Fibroblast of lung (primary cell): Measurements from ENCODE around the gene VIPAS39.

ENCODE experiments used
- EZH2 ChIP-seq: IDR thresholded peaks from 2 replicates; pipeline ENCODE4 v1.5.1; 2012; ENCODE audit warnings: low read length, control low read depth, mild to moderate bottlenecking; ENCODE audit errors: missing control alignments
- TF ChIP-seq, protein P1 (sequence below), 2 donors: IDR thresholded peaks in 1 of 2; conservative IDR thresholded peaks in 1 of 2; 1 replicate in 1 of 2; 2 replicates in 1 of 2; pipeline ENCODE4 v1.5.1; 2011 to 2012; ENCODE audit warnings: low read length in 2 of 2, control low read depth in 1 of 2, inconsistent platforms in 1 of 2, low read depth in 1 of 2, mild to moderate bottlenecking in 1 of 2

DNA sequence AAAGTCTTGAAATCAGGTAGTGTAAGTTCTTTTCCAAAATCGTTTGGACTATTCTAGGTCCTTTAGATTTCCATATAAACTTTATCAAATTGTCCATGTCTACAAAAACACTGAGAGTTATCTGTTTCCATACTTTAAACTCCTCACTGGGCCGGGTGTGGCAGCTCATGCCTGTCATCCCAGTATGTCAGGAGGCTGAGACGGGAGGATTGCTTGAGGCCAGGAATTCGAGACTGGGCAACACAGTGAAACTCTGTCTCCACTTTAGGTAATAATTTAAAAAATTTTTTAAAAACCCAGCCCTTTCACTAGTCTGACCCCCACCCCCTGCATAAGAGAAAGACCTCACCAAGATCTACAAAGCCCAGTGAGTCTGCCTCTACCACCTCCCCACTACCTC lies 47.6 kb upstream of the VIPAS39 start:
- TF ChIP-seq, protein P1, sequence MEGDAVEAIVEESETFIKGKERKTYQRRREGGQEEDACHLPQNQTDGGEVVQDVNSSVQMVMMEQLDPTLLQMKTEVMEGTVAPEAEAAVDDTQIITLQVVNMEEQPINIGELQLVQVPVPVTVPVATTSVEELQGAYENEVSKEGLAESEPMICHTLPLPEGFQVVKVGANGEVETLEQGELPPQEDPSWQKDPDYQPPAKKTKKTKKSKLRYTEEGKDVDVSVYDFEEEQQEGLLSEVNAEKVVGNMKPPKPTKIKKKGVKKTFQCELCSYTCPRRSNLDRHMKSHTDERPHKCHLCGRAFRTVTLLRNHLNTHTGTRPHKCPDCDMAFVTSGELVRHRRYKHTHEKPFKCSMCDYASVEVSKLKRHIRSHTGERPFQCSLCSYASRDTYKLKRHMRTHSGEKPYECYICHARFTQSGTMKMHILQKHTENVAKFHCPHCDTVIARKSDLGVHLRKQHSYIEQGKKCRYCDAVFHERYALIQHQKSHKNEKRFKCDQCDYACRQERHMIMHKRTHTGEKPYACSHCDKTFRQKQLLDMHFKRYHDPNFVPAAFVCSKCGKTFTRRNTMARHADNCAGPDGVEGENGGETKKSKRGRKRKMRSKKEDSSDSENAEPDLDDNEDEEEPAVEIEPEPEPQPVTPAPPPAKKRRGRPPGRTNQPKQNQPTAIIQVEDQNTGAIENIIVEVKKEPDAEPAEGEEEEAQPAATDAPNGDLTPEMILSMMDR (conservative IDR thresholded peaks at IDR 0.05 in 1 of 2, IDR thresholded peaks at IDR 0.05 in 1 of 2; ENCODE audit: low read depth in 1 of 2, low read length in 2 of 2) = no peak
- no peak for TF ChIP-seq EZH2
